HepG2 (cell line): ENCODE data around the gene STRN3. TPM values are rescaled to one million over a fixed set of nuclear protein-coding genes. Genes with fewer than 3 reads are reported as not detected.

Experiments
- ARID4A ChIP-seq: sonication (generic); formaldehyde crosslinking; IDR thresholded peaks from 2 replicates; pipeline ENCODE4 v1.5.0; 2020; ENCODE audit warnings: mild to moderate bottlenecking, missing genetic modification reagents, borderline replicate concordance
- ELF3 ChIP-seq: IDR thresholded peaks from 2 replicates; pipeline ENCODE4 v1.6.1; 2016; ENCODE audit warnings: missing genetic modification reagents, missing compliant biosample characterization
- HNRNPUL1 ChIP-seq: fragments of 200-400 bp; formaldehyde crosslinking; IDR thresholded peaks from 2 replicates; pipeline ENCODE4 v1.6.1; 2017; ENCODE audit warnings: low read depth, mild to moderate bottlenecking, low read length, moderate library complexity
- IRF1 ChIP-seq: sonication (generic); formaldehyde crosslinking; IDR thresholded peaks from 2 replicates; pipeline ENCODE4 v1.4.0; 2020; ENCODE audit warnings: low read depth, mild to moderate bottlenecking, missing genetic modification reagents
- IRF2 ChIP-seq: IDR thresholded peaks from 2 replicates; pipeline ENCODE4 v1.6.1; 2018; ENCODE audit warnings: missing genetic modification reagents, missing compliant biosample characterization
- ISL2 ChIP-seq: sonication (generic); formaldehyde crosslinking; IDR thresholded peaks from 2 replicates; pipeline ENCODE4 v1.5.0; 2020; ENCODE audit warnings: missing genetic modification reagents
- KAT7 ChIP-seq: IDR thresholded peaks from 2 replicates; pipeline ENCODE4 v1.6.1; 2018; ENCODE audit warnings: borderline replicate concordance, missing compliant biosample characterization
- MAX ChIP-seq: IDR thresholded peaks from 2 replicates; pipeline ENCODE4 v1.6.1; 2012; ENCODE audit warnings: inconsistent platforms
- NFRKB ChIP-seq: fragments of 450-650 bp; IDR thresholded peaks from 2 replicates; pipeline ENCODE4 v1.6.1; 2017
- ONECUT2 ChIP-seq: sonication (generic); formaldehyde crosslinking; IDR thresholded peaks from 2 replicates; pipeline ENCODE4 v1.4.0; 2020; ENCODE audit warnings: missing genetic modification reagents
- RBM22 ChIP-seq: fragments of 200-400 bp; formaldehyde crosslinking; optimal IDR thresholded peaks from 2 replicates; pipeline ENCODE3; 2017; ENCODE audit warnings: mild to moderate bottlenecking, low read length, moderate library complexity
- SNRNP70 ChIP-seq: fragments of 200-400 bp; formaldehyde crosslinking; IDR thresholded peaks from 2 replicates; pipeline ENCODE4 v1.6.1; 2017; ENCODE audit warnings: mild to moderate bottlenecking, low read depth, low read length, moderate library complexity
- SOX5 ChIP-seq: IDR thresholded peaks from 2 replicates; pipeline ENCODE4 v1.6.1; 2016; ENCODE audit warnings: borderline replicate concordance
- SRSF9 ChIP-seq: fragments of 200-400 bp; formaldehyde crosslinking; IDR thresholded peaks from 2 replicates; pipeline ENCODE4 v1.6.1; 2018; ENCODE audit warnings: borderline replicate concordance, mild to moderate bottlenecking, low read depth, low read length; ENCODE audit not compliant: insufficient read depth, poor library complexity, severe bottlenecking
- STAG1 ChIP-seq: sonication (generic); formaldehyde crosslinking; IDR thresholded peaks from 2 replicates; pipeline ENCODE4 v1.4.0; 2020; ENCODE audit warnings: missing genetic modification reagents
- TBX2 ChIP-seq: sonication (generic); formaldehyde crosslinking; IDR thresholded peaks from 2 replicates; pipeline ENCODE4 v1.5.0; 2020; ENCODE audit warnings: missing genetic modification reagents, mild to moderate bottlenecking, borderline replicate concordance
- TCF12 ChIP-seq, 2 experiments: fragments of 450-650 bp in 1 of 2; sonication (generic) in 1 of 2; formaldehyde crosslinking in 1 of 2; IDR thresholded peaks; 2 replicates each; pipeline versions ENCODE4 v1.6.1 to v1.8.0; 2017 to 2022; ENCODE audit warnings: antibody characterized with exemption in 1 of 2, mild to moderate bottlenecking in 1 of 2, missing genetic modification reagents in 1 of 2, moderate library complexity in 1 of 2
- ZNF124 ChIP-seq: sonication (generic); formaldehyde crosslinking; IDR thresholded peaks from 2 replicates; pipeline ENCODE4 v1.4.0; 2020; ENCODE audit warnings: missing genetic modification reagents
- ZNF546 ChIP-seq: sonication (generic); formaldehyde crosslinking; conservative IDR thresholded peaks from 2 replicates; pipeline ENCODE4 v1.8.1; 2023; ENCODE audit warnings: mild to moderate bottlenecking, missing genetic modification reagents
- ZNF7 ChIP-seq: IDR thresholded peaks from 2 replicates; pipeline ENCODE4 v1.6.1; 2016; ENCODE audit warnings: missing biosample characterization, missing genetic modification reagents
- polyA plus RNA-seq, 8 experiments: library from polyadenylated mRNA; depleted of rRNA in 3 of 8; stranded (reverse) in 7 of 8; unstranded in 1 of 8; fragments of >200 nt; fragmentation: Illumina TruSeq in 4 of 8; extraction: Trizol in 4 of 8; gene quantifications; 2 replicates each; pipeline versions ENCODE4 v1.2.1 to v1.2.3, GENCODE V29; 2011 to 2016; ENCODE audit warnings: low read depth in 4 of 8, missing spikeins in 1 of 8, mixed read lengths in 1 of 8; ENCODE audit not compliant: insufficient read depth in 1 of 8
- total RNA-seq, 5 experiments: library from RNA; depleted of rRNA; stranded (reverse); fragments of >200 nt; fragmentation: Illumina TruSeq; extraction: Trizol; gene quantifications; 2 replicates each; pipeline ENCODE4 v1.2.3, GENCODE V29; 2016; ENCODE audit warnings: low read depth in 1 of 5

Gene STRN3
- total and polyA plus RNA-seq, 2 of the 13 experiments (the other 11 are each of a cell fraction or from before 2014, with no cell fraction given): 49.4 to 123 TPM

GRCh38 chr14:31000629-31001338, 25.4 kb downstream of the STRN3 start (continued):
- TF ChIP-seq ARID4A (CRISPR knock-in tag): no peak
- no peak for TF ChIP-seq KAT7 (CRISPR knock-in tag)
- no peak for TF ChIP-seq STAG1 (CRISPR knock-in tag)
- 0 out of 2 replicates have a peak, but pooled peaks have one; percentile 12 for TF ChIP-seq HNRNPUL1
- TF ChIP-seq SOX5 (CRISPR knock-in tag): no peak
- TF ChIP-seq MAX: no peak
- TF ChIP-seq ONECUT2 (CRISPR knock-in tag): no peak
- TF ChIP-seq ZNF124 (CRISPR knock-in tag): no peak
- TF ChIP-seq ELF3: no peak
- no peak for TF ChIP-seq SRSF9
- TF ChIP-seq RBM22: peak; percentile 52
- no peak for TF ChIP-seq SNRNP70
- no peak for TF ChIP-seq IRF2 (CRISPR knock-in tag)
- TF ChIP-seq IRF1 (CRISPR knock-in tag): no peak
- 0 out of 2 replicates have a peak, but pooled peaks have one; percentile 49 for TF ChIP-seq ZNF7
- TF ChIP-seq TCF12 (IDR thresholded peaks at IDR 0.05): no peak
- TF ChIP-seq TCF12 (CRISPR knock-in tag; IDR thresholded peaks at IDR 0.05): no peak
- TF ChIP-seq ISL2 (CRISPR knock-in tag): 0 out of 2 replicates have a peak, but pooled peaks have one; percentile 14
- no peak for TF ChIP-seq NFRKB
- no peak for TF ChIP-seq TBX2 (CRISPR knock-in tag)
- no peak for TF ChIP-seq ZNF546 (CRISPR knock-in tag)
